SK-N-SH (cell line): ENCODE measurements around the gene BBX. TPM values are rescaled to one million over a fixed set of nuclear protein-coding genes. Genes with fewer than 3 reads are reported as not detected.

ENCODE experiments used
- CTCF ChIA-PET: fragments of 300-600, 350-600 bp; formaldehyde crosslinking; extraction: SDS; loops from one replicate; lab custom pipeline; 2021; lab: Yijun Ruan, JAX
- POLR2A ChIA-PET: fragments of 350-600 bp; sonication (Branson Sonifier 250); formaldehyde crosslinking; extraction: SDS; loops from one replicate; lab custom pipeline; 2020; ENCODE audit warnings: antibody characterized with exemption, inconsistent platforms; lab: Yijun Ruan, JAX
- DNase-seq: peaks from one replicate; pipeline ENCODE4 v3.0.0; 2012
- H2AFZ ChIP-seq: fragments of 200-600 bp; sonication (generic); 2 replicates; pipeline ENCODE4 v1.8.1; 2016; ENCODE audit warnings: antibody characterized with exemption, mild to moderate bottlenecking, low read depth
- H3F3A ChIP-seq: fragments of 200-600 bp; sonication (generic); replicated peaks from 2 replicates; pipeline ENCODE3; 2016; ENCODE audit warnings: antibody characterized with exemption, mild to moderate bottlenecking; ENCODE audit not compliant: insufficient read depth
- H3K27ac ChIP-seq, 2 experiments: fragments of 200-500 bp in 1 of 2; fragments of 200-600 bp in 1 of 2; sonication (Bioruptor generic) in 1 of 2; sonication (generic), shearing (Covaris generic) in 1 of 2; 2 replicates each; pipeline versions ENCODE4 v1.5.1 to v1.6.1; 2014 to 2016; ENCODE audit warnings: low read depth in 2 of 2, inconsistent platforms in 1 of 2, low read length in 1 of 2, mild to moderate bottlenecking in 1 of 2, mixed read lengths in 1 of 2
- H3K27me3 ChIP-seq: fragments of 200-600 bp; sonication (generic), shearing (Covaris generic); 2 replicates; pipeline ENCODE4 v1.6.1; 2016; ENCODE audit warnings: mixed run types; ENCODE audit not compliant: insufficient read depth
- H3K36me3 ChIP-seq, 2 experiments: fragments of 200-500 bp in 1 of 2; fragments of 200-600 bp in 1 of 2; sonication (Bioruptor generic) in 1 of 2; sonication (generic) in 1 of 2; replicated peaks in 1 of 2; 2 replicates each; pipeline versions ENCODE3 to v1.5.1; 2014 to 2016; ENCODE audit warnings: low read length in 1 of 2, mild to moderate bottlenecking in 1 of 2; ENCODE audit not compliant: insufficient read depth in 2 of 2, control insufficient read depth in 1 of 2
- H3K4me1 ChIP-seq, 2 experiments: fragments of 200-500 bp in 1 of 2; fragments of 200-600 bp in 1 of 2; sonication (Bioruptor generic) in 1 of 2; sonication (generic), shearing (Covaris generic) in 1 of 2; 2 replicates each; pipeline versions ENCODE4 v1.5.1 to v1.6.1; 2014 to 2016; ENCODE audit warnings: low read depth in 1 of 2, low read length in 1 of 2, mixed run types in 1 of 2; ENCODE audit not compliant: insufficient read depth in 2 of 2, control insufficient read depth in 1 of 2
- H3K4me2 ChIP-seq: fragments of 200-600 bp; sonication (generic), shearing (Covaris generic); 2 replicates; pipeline ENCODE4 v1.6.1; 2017; ENCODE audit warnings: mixed run types
- H3K4me3 ChIP-seq, 2 experiments: fragments of 200-500 bp in 1 of 2; fragments of 200-600 bp in 1 of 2; sonication (Bioruptor generic) in 1 of 2; sonication (generic), shearing (Covaris generic) in 1 of 2; 2 replicates each; pipeline versions ENCODE4 v1.5.1 to v1.8.1; 2014 to 2016; ENCODE audit warnings: low read depth in 2 of 2, inconsistent platforms in 1 of 2, low read length in 1 of 2, mild to moderate bottlenecking in 1 of 2, mixed read lengths in 1 of 2, moderate library complexity in 1 of 2
- H3K79me2 ChIP-seq: fragments of 200-600 bp; sonication (generic); 2 replicates; pipeline ENCODE4 v1.8.1; 2017; ENCODE audit warnings: mild to moderate bottlenecking; ENCODE audit not compliant: insufficient read depth
- H3K9ac ChIP-seq: fragments of 200-600 bp; sonication (generic); 2 replicates; pipeline ENCODE4 v1.6.1; 2017; ENCODE audit warnings: mixed run types
- H3K9me2 ChIP-seq: fragments of 200-600 bp; sonication (generic); 2 replicates; pipeline ENCODE4 v1.6.1; 2017; ENCODE audit warnings: mixed run types
- H3K9me3 ChIP-seq: fragments of 200-600 bp; sonication (generic); 2 replicates; pipeline ENCODE4 v1.6.1; 2017; ENCODE audit warnings: mixed run types, mild to moderate bottlenecking, moderate library complexity
- H4K20me1 ChIP-seq: fragments of 200-600 bp; sonication (generic); 2 replicates; pipeline ENCODE4 v1.6.1; 2017; ENCODE audit warnings: mild to moderate bottlenecking, mixed run types; ENCODE audit not compliant: insufficient read depth
- CHD2 ChIP-seq: fragments of 150-350 bp; IDR thresholded peaks from 2 replicates; pipeline ENCODE4 v1.6.1; 2018; ENCODE audit warnings: low read length; ENCODE audit not compliant: partially characterized antibody
- CTCF ChIP-seq: fragments of 200-600 bp; sonication (generic); IDR thresholded peaks from 2 replicates; pipeline ENCODE4 v1.6.1; 2017; ENCODE audit warnings: antibody characterized with exemption, mild to moderate bottlenecking, moderate library complexity
- FOXJ3 ChIP-seq: sonication (generic); formaldehyde crosslinking; IDR thresholded peaks from 2 replicates; pipeline ENCODE4 v1.5.1; 2020; ENCODE audit warnings: mild to moderate bottlenecking, missing genetic modification reagents
- NFIC ChIP-seq: IDR thresholded peaks from 2 replicates; pipeline ENCODE4 v1.4.0; 2012; ENCODE audit warnings: borderline replicate concordance
- RAD21 ChIP-seq: IDR thresholded peaks from 2 replicates; pipeline ENCODE4 v1.6.1; 2012; ENCODE audit warnings: mild to moderate bottlenecking, low read length
- RCOR1 ChIP-seq: fragments of 150-350 bp; IDR thresholded peaks from 2 replicates; pipeline ENCODE4 v1.6.1; 2017; ENCODE audit warnings: antibody characterized with exemption, low read length
- REST ChIP-seq: IDR thresholded peaks from 2 replicates; pipeline ENCODE4 v1.6.1; 2012; ENCODE audit warnings: mild to moderate bottlenecking, low read depth, low read length, moderate library complexity
- RFX5 ChIP-seq: IDR thresholded peaks from 2 replicates; pipeline ENCODE4 v1.6.1; 2012; ENCODE audit warnings: mild to moderate bottlenecking, improper control_type of control experiment, low read length
- SIN3A ChIP-seq: IDR thresholded peaks from 2 replicates; pipeline ENCODE4 v1.6.1; 2012; ENCODE audit warnings: low read depth, mild to moderate bottlenecking, low read length, moderate library complexity, borderline replicate concordance
- TAF1 ChIP-seq: IDR thresholded peaks from 2 replicates; pipeline ENCODE4 v1.6.1; 2012; ENCODE audit warnings: low read depth, mild to moderate bottlenecking, low read length, moderate library complexity, borderline replicate concordance
- TCF12 ChIP-seq: IDR thresholded peaks from 2 replicates; pipeline ENCODE4 v1.4.0; 2012
- WGBS: methylation state at CpG from one replicate; pipeline ENCODE4 v1.1.6; 2017; ENCODE audit warnings: low lambda C conversion rate; 5-methylcytosine and 5-hydroxymethylcytosine counted together
- polyA plus RNA-seq, 3 experiments: library from polyadenylated mRNA; depleted of rRNA; stranded (reverse); fragments of >200 nt; gene quantifications; 2 replicates each; pipeline ENCODE4 v1.2.3, GENCODE V29; 2012
- TF ChIP-seq, protein P1 (sequence below): IDR thresholded peaks from 2 replicates; pipeline ENCODE4; 2012

Gene BBX
- polyA plus RNA-seq, 1 of the 3 experiments (the other 2 are of a cell fraction) = 14.2 TPM

DNA sequence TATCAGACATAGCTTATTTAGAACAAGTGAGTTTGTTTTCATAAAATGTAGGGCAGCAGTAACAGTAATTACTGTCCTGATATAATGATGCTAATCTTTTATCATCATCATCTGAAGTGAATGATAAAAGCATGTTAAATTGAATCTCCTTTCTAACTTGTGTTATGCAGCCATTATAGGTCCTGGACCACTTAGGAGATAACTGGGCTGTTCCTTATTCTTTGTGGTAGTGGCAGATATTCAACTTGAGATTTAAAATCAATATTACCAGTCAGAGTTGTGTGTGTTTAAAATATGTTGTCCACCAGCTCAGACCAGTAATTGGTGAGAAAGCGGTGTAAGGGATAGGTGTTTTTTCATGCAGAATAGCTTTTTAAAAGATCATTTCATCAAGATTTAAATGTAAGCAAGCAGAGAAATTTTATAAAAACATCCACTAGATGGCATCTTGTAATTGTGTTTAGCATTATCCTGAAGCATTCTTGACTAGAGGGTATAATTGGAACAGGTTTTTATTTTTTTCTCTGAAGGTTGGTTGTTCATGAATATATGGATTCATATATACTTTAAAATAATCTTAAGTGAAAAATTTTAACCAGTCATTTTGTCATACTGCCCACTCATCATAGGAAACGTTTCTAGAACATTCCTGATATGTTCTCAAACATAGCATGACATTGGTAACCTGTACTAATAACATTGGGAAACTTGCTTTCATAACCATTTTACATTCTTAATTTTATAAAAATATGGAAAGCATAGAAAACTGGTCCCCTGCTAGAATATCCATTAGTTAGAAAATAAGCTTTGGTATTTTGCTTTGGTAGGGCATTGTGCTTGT, 153.9 kb downstream of the BBX start (continued):
- TF ChIP-seq SIN3A = no peak
- no peak for TF ChIP-seq TCF12
- no peak for TF ChIP-seq REST
- no peak for TF ChIP-seq FOXJ3
- TF ChIP-seq, protein P1, sequence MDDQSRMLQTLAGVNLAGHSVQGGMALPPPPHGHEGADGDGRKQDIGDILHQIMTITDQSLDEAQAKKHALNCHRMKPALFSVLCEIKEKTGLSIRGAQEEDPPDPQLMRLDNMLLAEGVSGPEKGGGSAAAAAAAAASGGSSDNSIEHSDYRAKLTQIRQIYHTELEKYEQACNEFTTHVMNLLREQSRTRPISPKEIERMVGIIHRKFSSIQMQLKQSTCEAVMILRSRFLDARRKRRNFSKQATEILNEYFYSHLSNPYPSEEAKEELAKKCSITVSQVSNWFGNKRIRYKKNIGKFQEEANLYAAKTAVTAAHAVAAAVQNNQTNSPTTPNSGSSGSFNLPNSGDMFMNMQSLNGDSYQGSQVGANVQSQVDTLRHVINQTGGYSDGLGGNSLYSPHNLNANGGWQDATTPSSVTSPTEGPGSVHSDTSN = no peak
- no peak for TF ChIP-seq CHD2
- TF ChIP-seq RAD21 = peak; percentile 64
- no peak for TF ChIP-seq TAF1
- TF ChIP-seq NFIC = no peak
- no peak for TF ChIP-seq RCOR1
- no peak for TF ChIP-seq RFX5
- TF ChIP-seq CTCF = peak; percentile 74

DNA sequence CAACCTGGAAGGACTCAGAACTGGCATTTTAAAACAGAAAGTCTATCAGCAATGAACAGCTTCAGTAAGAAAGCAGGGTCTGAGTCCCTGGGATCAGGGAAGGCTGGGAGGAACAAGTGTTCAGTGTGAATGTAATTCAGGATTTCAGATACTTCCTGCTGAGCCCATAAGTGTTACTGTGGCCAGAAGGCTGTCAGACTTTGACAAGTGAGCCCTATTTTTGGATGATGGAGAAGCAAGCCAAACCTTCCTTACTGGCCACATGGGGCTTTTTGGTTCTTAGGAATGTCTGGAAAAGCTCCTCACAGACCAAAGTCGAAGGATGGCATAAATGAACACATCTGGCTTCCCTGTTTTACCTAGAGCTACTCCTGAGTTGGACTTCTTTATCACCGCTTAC, 157.2 kb downstream of the BBX start:
- no peaks in the 10 kb centered on the region for H4K20me1 ChIP-seq
- H3K4me1 ChIP-seq = peaks cover 0 to 15% of the 10 kb centered on the region in 2 experiments; a peak in 3 of 4 replicates
- no peaks in the 10 kb centered on the region for H3K9me2 ChIP-seq
- no peaks in the 10 kb centered on the region for H3K36me3 ChIP-seq
- no peak overlapping the region for H3K27ac ChIP-seq
- no peaks in the 10 kb centered on the region for H3K9me3 ChIP-seq
- H3K9ac ChIP-seq = no peak overlapping the region
- no peaks in the 10 kb centered on the region for H3K79me2 ChIP-seq
- H3K27me3 ChIP-seq = no peaks in the 10 kb centered on the region
- H3K4me3 ChIP-seq = no peak overlapping the region
- ChIA-PET CTCF (interaction anchor here (0.9 to 5.9 kb wide), 6 partner anchors 10 to 809 kb away, joined by 3 to 99 read pairs (median 5); no protein-coding TSS in a partner anchor), POLR2A (no interaction called here)
- no peak overlapping the region for H3K4me2 ChIP-seq
- no peaks in the 10 kb centered on the region for H3F3A ChIP-seq
- TF ChIP-seq, protein P1 = peak; percentile 25; the same call in 1 of the 2 replicates
- TF ChIP-seq SIN3A = no peak
- no peak for DNase-seq
- H2AFZ ChIP-seq = no peak overlapping the region
- WGBS = 90% methylated on average over 2 of the region's 2 CpGs
